Measurements from ENCODE around the gene NTRK3. TPM values are rescaled to one million over a fixed set of nuclear protein-coding genes. Genes with fewer than 3 reads are reported as not detected.

The NTRK3 gene
- total RNA-seq, 6 donors from 2014 or later = 1.4 to 11.5 (median 2.4) TPM

DNA sequence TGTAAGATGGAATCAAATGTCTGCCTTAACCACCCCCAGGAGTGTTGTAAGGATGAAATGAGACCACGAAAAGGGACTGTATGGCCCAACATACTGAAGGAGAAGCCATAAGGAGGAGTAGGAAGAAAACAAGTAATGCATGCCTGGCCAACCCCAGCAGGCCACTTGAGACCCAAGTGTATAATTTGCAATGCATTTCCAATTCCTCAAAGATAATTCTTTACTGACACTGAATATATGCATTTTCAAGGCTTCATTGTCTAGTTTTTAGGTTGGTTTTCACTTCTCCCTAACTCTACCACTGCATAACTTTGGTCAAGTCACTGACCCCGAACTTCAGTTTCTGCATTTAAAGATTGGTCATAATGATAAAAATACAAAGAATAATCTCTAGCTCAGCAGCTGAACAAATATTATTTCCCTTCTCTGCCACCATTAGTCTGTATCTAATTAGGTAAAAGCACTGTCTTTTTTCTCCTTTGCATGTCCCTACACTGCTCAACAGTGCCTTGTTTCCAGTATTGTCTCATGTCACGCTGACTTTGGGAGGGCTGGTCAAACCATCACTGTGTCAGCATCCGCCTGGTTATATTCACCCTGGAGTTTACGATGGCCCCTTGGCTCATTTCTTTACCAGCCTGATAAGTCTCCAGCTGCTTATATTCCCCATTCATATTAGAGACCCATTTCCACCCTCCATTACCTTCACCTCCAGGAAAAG is 378.6 kb downstream of the NTRK3 start:
- no peak for ATAC-seq (ENCODE audit: low FRiP score in 2 of 2)
- TF ChIP-seq, protein P1, sequence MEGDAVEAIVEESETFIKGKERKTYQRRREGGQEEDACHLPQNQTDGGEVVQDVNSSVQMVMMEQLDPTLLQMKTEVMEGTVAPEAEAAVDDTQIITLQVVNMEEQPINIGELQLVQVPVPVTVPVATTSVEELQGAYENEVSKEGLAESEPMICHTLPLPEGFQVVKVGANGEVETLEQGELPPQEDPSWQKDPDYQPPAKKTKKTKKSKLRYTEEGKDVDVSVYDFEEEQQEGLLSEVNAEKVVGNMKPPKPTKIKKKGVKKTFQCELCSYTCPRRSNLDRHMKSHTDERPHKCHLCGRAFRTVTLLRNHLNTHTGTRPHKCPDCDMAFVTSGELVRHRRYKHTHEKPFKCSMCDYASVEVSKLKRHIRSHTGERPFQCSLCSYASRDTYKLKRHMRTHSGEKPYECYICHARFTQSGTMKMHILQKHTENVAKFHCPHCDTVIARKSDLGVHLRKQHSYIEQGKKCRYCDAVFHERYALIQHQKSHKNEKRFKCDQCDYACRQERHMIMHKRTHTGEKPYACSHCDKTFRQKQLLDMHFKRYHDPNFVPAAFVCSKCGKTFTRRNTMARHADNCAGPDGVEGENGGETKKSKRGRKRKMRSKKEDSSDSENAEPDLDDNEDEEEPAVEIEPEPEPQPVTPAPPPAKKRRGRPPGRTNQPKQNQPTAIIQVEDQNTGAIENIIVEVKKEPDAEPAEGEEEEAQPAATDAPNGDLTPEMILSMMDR (IDR thresholded peaks at IDR 0.05) = no peak
- no peak for TF ChIP-seq POLR2A (IDR thresholded peaks at IDR 0.05)
- no peak for TF ChIP-seq EP300 (IDR thresholded peaks at IDR 0.05)
- no peak for TF ChIP-seq POLR2AphosphoS5 (IDR thresholded peaks at IDR 0.05)
- no peak for DNase-seq
- H3K27ac ChIP-seq = no peak overlapping the region
- no peaks in the 10 kb centered on the region for H3K9me3 ChIP-seq
- no peaks in the 10 kb centered on the region for H3K36me3 ChIP-seq
- WGBS, 2 donors = 81 to 86% methylated on average over 5 of the region's 5 CpGs
- H3K4me1 ChIP-seq = no peaks in the 10 kb centered on the region
- no peak overlapping the region for H3K4me3 ChIP-seq
- no peaks in the 10 kb centered on the region for H3K27me3 ChIP-seq

DNA sequence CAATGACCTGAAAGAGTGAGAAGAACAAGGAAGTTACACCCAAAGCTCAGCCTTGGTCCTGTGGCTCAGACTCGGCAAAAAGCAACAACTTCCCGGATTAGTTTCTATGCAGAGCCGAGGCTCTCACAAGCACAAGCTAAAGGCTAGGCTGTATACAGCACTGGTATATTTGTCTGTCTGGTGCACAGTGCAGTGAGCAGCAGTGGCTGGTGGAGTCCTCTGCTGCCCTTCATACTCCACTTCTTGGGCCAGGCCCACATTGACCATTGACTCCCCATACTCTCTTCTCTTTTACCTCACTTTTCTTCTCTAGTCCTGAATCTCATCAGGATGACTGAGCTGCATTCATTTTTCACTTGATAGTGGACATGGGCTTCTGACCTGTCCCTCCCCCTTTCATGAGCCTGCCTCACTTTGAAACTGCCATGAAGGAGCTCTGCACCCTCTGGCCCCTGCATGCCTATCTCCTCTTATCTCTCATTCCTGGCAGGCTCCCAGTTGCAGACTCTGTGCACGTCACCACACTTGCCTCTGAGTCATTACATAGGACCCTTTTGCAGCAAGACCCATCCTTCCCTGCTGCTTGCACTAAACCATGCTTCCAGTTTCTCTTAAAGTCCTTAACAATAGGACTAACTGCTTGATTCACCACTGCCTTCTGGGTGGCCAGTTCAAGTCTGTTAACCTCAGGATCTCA is 379.3 kb downstream of the NTRK3 start:
- WGBS, 2 donors = 69 to 75% methylated on average over 4 of the region's 4 CpGs
- Histone ChIP-seq H3K27ac (no peak overlapping the region), H3K27me3 (no peaks in the 10 kb centered on the region), H3K9me3 (no peaks in the 10 kb centered on the region), H3K4me3 (no peak overlapping the region), H3K36me3 (no peaks in the 10 kb centered on the region), H3K4me1 (no peaks in the 10 kb centered on the region)
- peak in 1 of 2 donors; percentile 16 for ATAC-seq (ENCODE audit: low FRiP score in 2 of 2)
- TF ChIP-seq EP300 (IDR thresholded peaks at IDR 0.05) (no peak), POLR2AphosphoS5 (IDR thresholded peaks at IDR 0.05) (no peak), POLR2A (IDR thresholded peaks at IDR 0.05) (no peak)
- TF ChIP-seq, protein P1 (IDR thresholded peaks at IDR 0.05) = no peak
- DNase-seq = no peak

DNA sequence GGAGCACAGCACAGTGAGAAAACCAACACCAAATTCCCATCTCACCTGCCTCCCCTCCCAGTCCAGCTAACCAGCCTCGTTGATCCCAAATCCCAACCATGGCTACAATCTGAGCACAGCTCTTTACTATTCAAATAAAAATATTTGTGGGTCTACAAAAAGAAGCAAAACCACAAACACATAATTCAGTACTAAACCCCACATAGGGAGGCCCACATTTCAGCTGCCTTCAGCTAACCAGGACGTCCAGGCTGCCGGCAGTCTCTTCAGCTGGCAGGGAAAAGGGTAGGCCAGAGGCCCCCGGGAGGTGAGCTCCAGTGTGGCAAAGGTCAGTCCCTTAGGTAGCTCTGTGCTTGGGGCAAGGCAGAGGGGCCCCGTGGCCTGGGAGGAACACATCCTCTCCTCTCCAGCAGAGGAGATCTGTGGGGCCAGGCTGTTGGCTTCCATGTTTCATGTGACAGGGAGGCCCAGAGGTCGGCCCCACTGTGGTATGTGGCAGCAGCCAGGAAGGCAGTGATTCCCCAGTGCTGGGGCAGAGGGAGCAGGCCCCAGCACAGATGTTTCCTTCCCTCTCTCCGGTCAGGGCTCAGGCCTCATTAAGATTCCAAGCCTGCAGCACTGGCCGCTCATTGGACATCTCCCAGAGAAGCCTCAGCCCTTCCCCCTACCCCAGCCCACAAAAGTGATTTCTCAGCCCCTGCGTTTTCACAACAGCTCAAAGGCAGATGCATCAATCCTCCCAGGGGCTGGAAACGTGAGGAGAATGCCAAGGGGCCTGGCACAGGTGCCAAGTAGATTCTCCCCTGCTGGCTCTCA is 381.4 kb downstream of the NTRK3 start:
- DNase-seq = peak in 1 of 2 donors; percentile 24
- H3K9me3 ChIP-seq = no peaks in the 10 kb centered on the region
- H3K36me3 ChIP-seq = no peaks in the 10 kb centered on the region
- H3K4me1 ChIP-seq = no peaks in the 10 kb centered on the region
- no peaks in the 10 kb centered on the region for H3K27me3 ChIP-seq
- ATAC-seq (ENCODE audit: low FRiP score in 2 of 2) = peak; percentile 23 to 32
- 31 to 32% methylated on average over 4 to 10 of the region's 10 CpGs for WGBS, 2 donors
- H3K4me3 ChIP-seq = no peak overlapping the region
- no peak overlapping the region for H3K27ac ChIP-seq
- TF ChIP-seq POLR2A (IDR thresholded peaks at IDR 0.05) = no peak
- TF ChIP-seq POLR2AphosphoS5 (IDR thresholded peaks at IDR 0.05) = no peak
- no peak for TF ChIP-seq EP300 (IDR thresholded peaks at IDR 0.05)
- TF ChIP-seq, protein P1 (IDR thresholded peaks at IDR 0.05) = no peak

DNA sequence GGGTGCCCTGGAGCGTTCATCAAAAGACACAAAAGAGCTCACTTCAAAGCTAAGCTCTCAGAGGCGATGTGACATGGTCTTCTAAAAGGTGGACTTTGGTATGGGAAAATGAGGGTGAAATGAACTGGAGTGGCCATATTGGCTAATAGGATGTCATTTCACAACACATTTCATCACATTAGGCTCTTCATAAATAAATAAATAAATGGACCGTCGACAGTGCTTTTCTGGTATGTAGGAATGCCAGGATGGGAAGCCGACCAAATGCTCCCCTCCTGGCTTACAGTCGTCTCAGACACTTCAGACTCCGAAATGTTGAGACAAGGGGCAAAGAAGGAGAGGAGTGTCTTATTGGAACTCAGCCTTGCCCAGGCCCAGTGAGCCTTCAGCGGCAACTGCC is 383.0 kb downstream of the NTRK3 start:
- TF ChIP-seq EP300 (IDR thresholded peaks at IDR 0.05) (no peak), POLR2A (IDR thresholded peaks at IDR 0.05) (no peak), POLR2AphosphoS5 (IDR thresholded peaks at IDR 0.05) (no peak)
- TF ChIP-seq, protein P1 (IDR thresholded peaks at IDR 0.05) = no peak
- no peak for DNase-seq
- no peak for ATAC-seq (ENCODE audit: low FRiP score in 2 of 2)
- H3K4me1 ChIP-seq = no peaks in the 10 kb centered on the region
- H3K27me3 ChIP-seq = no peaks in the 10 kb centered on the region
- 63 to 66% methylated on average over 8 of the region's 8 CpGs for WGBS, 2 donors
- H3K9me3 ChIP-seq = no peaks in the 10 kb centered on the region
- no peaks in the 10 kb centered on the region for H3K36me3 ChIP-seq
- no peak overlapping the region for H3K4me3 ChIP-seq
- no peak overlapping the region for H3K27ac ChIP-seq

Measured in upper lobe of left lung (tissue), 6 donors.